Tibial nerve (tissue), 4 donors: ENCODE measurements around the gene RIPK4.

Experiments
- CTCF ChIP-seq, 5 experiments: fragments of 200-600 bp in 3 of 5; fragments of 450-650 bp in 2 of 5; sonication (generic) in 3 of 5; IDR thresholded peaks; one replicate each; pipeline ENCODE4 v1.5.1; 2016 to 2019; ENCODE audit warnings: antibody characterized with exemption in 5 of 5, mild to moderate bottlenecking in 3 of 5, moderate library complexity in 2 of 5
- EP300 ChIP-seq, 2 donors: sonication (generic); formaldehyde crosslinking; IDR thresholded peaks; one replicate each; pipeline ENCODE4 v1.6.1; 2017; ENCODE audit warnings: antibody characterized with exemption in 2 of 2, mild to moderate bottlenecking in 1 of 2
- POLR2A ChIP-seq, 2 donors: fragments of 450-650 bp; IDR thresholded peaks; one replicate each; pipeline ENCODE4 v1.6.1; 2017; ENCODE audit warnings: antibody characterized with exemption in 2 of 2, mild to moderate bottlenecking in 2 of 2, moderate library complexity in 2 of 2

GRCh38 chr21:41746744-41747006 is 20.2 kb downstream of the RIPK4 start:
- TF ChIP-seq CTCF (IDR thresholded peaks at IDR 0.05) (no peak), POLR2A (IDR thresholded peaks at IDR 0.05) (no peak), EP300 (IDR thresholded peaks at IDR 0.05) (no peak)
